Heart right ventricle (tissue), 16 donors: Measurements from ENCODE around the gene CIT. TPM values are rescaled to one million over a fixed set of nuclear protein-coding genes. Genes with fewer than 3 reads are reported as not detected.

Experiments used
- ATAC-seq, 8 donors: fragments of 200-7000 bp; cut with Tn5 transposase; one replicate each; pipeline ENCODE4 v1.9.1; 2020; ENCODE audit warnings: mild to moderate bottlenecking in 8 of 8, moderate library complexity in 8 of 8, moderate number of reproducible peaks in 1 of 8
- DNase-seq, 2 donors: peaks; one replicate each; pipeline ENCODE4 v3.0.0-alpha.2; 2020
- H3K27ac ChIP-seq, 10 donors: fragments of 200-600 bp; sonication (generic) in 2 of 10; one replicate each; pipeline versions ENCODE4 v1.5.0 to v1.8.0; 2020 to 2022; ENCODE audit warnings: mild to moderate bottlenecking in 3 of 10
- H3K27me3 ChIP-seq, 7 donors: fragments of 200-600 bp; one replicate each; pipeline ENCODE4 v1.8.0; 2021 to 2022; ENCODE audit warnings: mild to moderate bottlenecking in 2 of 7
- H3K36me3 ChIP-seq, 9 donors: fragments of 200-600 bp; sonication (generic) in 1 of 9; one replicate each; pipeline versions ENCODE4 v1.5.0 to v1.8.0; 2020 to 2022; ENCODE audit warnings: mild to moderate bottlenecking in 2 of 9
- H3K4me1 ChIP-seq, 9 donors: fragments of 200-600 bp; sonication (generic) in 1 of 9; one replicate each; pipeline versions ENCODE4 v1.5.0 to v1.8.0; 2020 to 2022; ENCODE audit warnings: mild to moderate bottlenecking in 4 of 9
- H3K4me3 ChIP-seq, 10 donors: fragments of 200-600 bp; sonication (generic) in 2 of 10; one replicate each; pipeline versions ENCODE4 v1.5.0 to v1.8.0; 2020 to 2022; ENCODE audit warnings: mild to moderate bottlenecking in 7 of 10, moderate library complexity in 2 of 10
- H3K9me3 ChIP-seq, 11 donors: fragments of 200-600 bp in 10 of 11; sonication (generic) in 2 of 11; one replicate each; pipeline versions ENCODE4 v1.5.0 to v1.8.0; 2013 to 2022; ENCODE audit warnings: mild to moderate bottlenecking in 2 of 11, control low read depth in 1 of 11, moderate library complexity in 1 of 11
- CTCF ChIP-seq, 9 donors: fragments of 200-600 bp; sonication (generic) in 2 of 9; IDR thresholded peaks; one replicate each; pipeline versions ENCODE4 v1.5.0 to v1.8.0; 2021 to 2022; ENCODE audit warnings: antibody characterized with exemption in 9 of 9, mild to moderate bottlenecking in 5 of 9, moderate library complexity in 1 of 9
- WGBS, 2 donors: extraction: QIAGEN DNeasy Blood & Tissue Kit; methylation state at CpG; one replicate each; pipeline ENCODE4 v1.1.7; 2013; ENCODE audit warnings: inconsistent platforms in 1 of 2; 5-methylcytosine and 5-hydroxymethylcytosine counted together
- intact Hi-C, 10 donors: fragments of 100-400 bp; cut with DNase I; formaldehyde crosslinking; loops; one replicate each; pipeline versions ENCODE4 v1.11.1 to v1.14.2; 2022
- polyA plus RNA-seq, 2 donors: library from polyadenylated mRNA; stranded (reverse); fragments of 200-250 nt; gene quantifications; one replicate each; pipeline ENCODE4 v1.2.3, GENCODE V29; 2013
- total RNA-seq, 10 donors: library from RNA; stranded (reverse); fragmentation: NEBNext Ultra II Directional in 3 of 10; extraction: Animal tissue kit (Norgen Biotek cat#: 25700) in 3 of 10; gene quantifications; one replicate each; pipeline versions ENCODE4 v1.2.1 to v1.2.4, GENCODE V29; 2021 to 2023
- donor health status: Arrhythmogenic right ventricular cardiomyopathy.
- donor health status: ischemic (EF 13 %, LVEDD 7.1; RV severe dilation, severe dysfunction).
- donor health status: healthy with polysubstance abuse.
- donor health status: DM: no; HTN: yes; CAD: no.
- donor health status: DM: no; HTN: no; CAD: no.
- donor health status: ischemic (EF 25% LVEDD 6.9; RV normal size, moderate dysfunction).
- donor health status: ischemic (EF 25% LVEDD 5.7; RV mildly dilated, moderate dysfunction).
- donor health status: healthy.
- donor health status: DM: yes; HTN: yes; CAD: no.
- donor health status: Ischemic cardiomyopathy.
- donor health status: ischemic (EF 35%, LVEDD 5.7; RV mildly dilated, moderate dysfunction).
- donor health status: nonischemic (EF 11% LVEDD 7.7; RV severe dilation, severe dysfunction).
- donor health status: DM: yes; HTN: yes; CAD: no.
- donor health status: PGD.
- donor health status: ischemic (EF 29% LVEDD 5.4; RV normal size, mild dysfunction).
- donor health status: nonischemic (EF 23%, LVEDD 6.1; RV moderate dilation, normal function).

Gene CIT
- total and polyA plus RNA-seq, 12 donors, result 0.20 to 7.0 (median 0.92) TPM

GRCh38 chr12:119673634-119674033, 203.5 kb downstream of the CIT start:
- ATAC-seq (peak; percentile 60 to 88 (median 83)), DNase-seq (peak in 1 of 2 donors; percentile 47)
- H3K36me3 ChIP-seq, result peaks cover 0 to 85% (median 49%) of the 10 kb centered on the region in 9 donors
- WGBS, 2 donors, result 58 to 76% methylated on average over 7 of the region's 7 CpGs
- intact Hi-C loops, result no loop called here
- H3K4me3 ChIP-seq, result no peak overlapping the region
- H3K4me1 ChIP-seq, result peaks cover 1 to 76% (median 50%) of the 10 kb centered on the region in 9 donors
- no peak for TF ChIP-seq CTCF (IDR thresholded peaks at IDR 0.05)
- H3K27me3 ChIP-seq, result no peaks in the 10 kb centered on the region
- peak overlapping the region in 8 of 10 donors; percentile 70 to 91 (median 78) for H3K27ac ChIP-seq
- no peaks in the 10 kb centered on the region for H3K9me3 ChIP-seq

GRCh38 chr12:119672194-119672593, 204.9 kb downstream of the CIT start:
- H3K36me3 ChIP-seq, result peaks cover 0 to 71% (median 42%) of the 10 kb centered on the region in 9 donors
- H3K27ac ChIP-seq, result peak overlapping the region in 8 of 10 donors; percentile 9 to 91 (median 78)
- no peak for DNase-seq
- H3K4me3 ChIP-seq, result no peak overlapping the region
- no peaks in the 10 kb centered on the region for H3K27me3 ChIP-seq
- ATAC-seq, result no peak
- intact Hi-C loops, result no loop called here
- 72 to 76% methylated on average over 8 of the region's 8 CpGs for WGBS, 2 donors
- no peaks in the 10 kb centered on the region for H3K9me3 ChIP-seq
- TF ChIP-seq CTCF (IDR thresholded peaks at IDR 0.05), result no peak
- H3K4me1 ChIP-seq, result peaks cover 3 to 82% (median 51%) of the 10 kb centered on the region in 9 donors

- intact Hi-C loops, result no loop called here
Observed at GRCh38 chr12:119671070-119671469, 206.1 kb downstream of the CIT start.

GRCh38 chr12:119669744-119670472, 207.2 kb downstream of the CIT start:
- peak overlapping the region in 1 of 10 donors; percentile 2 for H3K4me3 ChIP-seq
- intact Hi-C loops, result loop anchor here in 7 of 10 donors (5.0 to 10.0 kb wide), 4 partner anchors 47 to 115 kb away; no protein-coding TSS in a partner anchor
- peak overlapping the region in 6 of 10 donors; percentile 9 to 50 (median 34) for H3K27ac ChIP-seq
- peaks cover 7 to 87% (median 67%) of the 10 kb centered on the region in 9 donors for H3K4me1 ChIP-seq
- 70 to 78% methylated on average over 11 of the region's 11 CpGs for WGBS, 2 donors
- H3K9me3 ChIP-seq, result no peaks in the 10 kb centered on the region
- H3K36me3 ChIP-seq, result peaks cover 0 to 48% (median 19%) of the 10 kb centered on the region in 9 donors
- no peak for TF ChIP-seq CTCF (IDR thresholded peaks at IDR 0.05)
- ATAC-seq, result no peak
- no peak for DNase-seq
- H3K27me3 ChIP-seq, result no peaks in the 10 kb centered on the region

More at GRCh38 chr12:119671070-119671469, 206.1 kb downstream of the CIT start:
- ATAC-seq (no peak), DNase-seq (no peak)
- 94 to 95% methylated on average over 3 of the region's 3 CpGs for WGBS, 2 donors
- H3K4me1 ChIP-seq, result peaks cover 6 to 90% (median 62%) of the 10 kb centered on the region in 9 donors
- H3K36me3 ChIP-seq, result peaks cover 0 to 60% (median 30%) of the 10 kb centered on the region in 9 donors
- H3K27ac ChIP-seq, result peak overlapping the region in 2 of 10 donors; percentile 18 to 28
- H3K9me3 ChIP-seq, result no peaks in the 10 kb centered on the region
- H3K4me3 ChIP-seq, result no peak overlapping the region
- H3K27me3 ChIP-seq, result no peaks in the 10 kb centered on the region
- no peak for TF ChIP-seq CTCF (IDR thresholded peaks at IDR 0.05)
